Ovary (tissue), 3 donors: ENCODE results near the gene IL33.

Experiments used
- CTCF ChIP-seq, 3 donors: fragments of 450-650 bp in 2 of 3; fragments of 200-600 bp in 1 of 3; IDR thresholded peaks; one replicate each; pipeline versions ENCODE4 v1.5.1 to v1.8.0; 2016 to 2022; ENCODE audit warnings: antibody characterized with exemption in 3 of 3, mild to moderate bottlenecking in 1 of 3
- EP300 ChIP-seq: sonication (generic); formaldehyde crosslinking; IDR thresholded peaks from one replicate; pipeline ENCODE4 v1.6.1; 2017; ENCODE audit warnings: antibody characterized with exemption
- POLR2A ChIP-seq: fragments of 450-650 bp; IDR thresholded peaks from one replicate; pipeline ENCODE4 v1.6.1; 2017; ENCODE audit warnings: antibody characterized with exemption, mild to moderate bottlenecking, moderate library complexity
- donor health status: DM: no; HTN: no; CAD: no.

DNA sequence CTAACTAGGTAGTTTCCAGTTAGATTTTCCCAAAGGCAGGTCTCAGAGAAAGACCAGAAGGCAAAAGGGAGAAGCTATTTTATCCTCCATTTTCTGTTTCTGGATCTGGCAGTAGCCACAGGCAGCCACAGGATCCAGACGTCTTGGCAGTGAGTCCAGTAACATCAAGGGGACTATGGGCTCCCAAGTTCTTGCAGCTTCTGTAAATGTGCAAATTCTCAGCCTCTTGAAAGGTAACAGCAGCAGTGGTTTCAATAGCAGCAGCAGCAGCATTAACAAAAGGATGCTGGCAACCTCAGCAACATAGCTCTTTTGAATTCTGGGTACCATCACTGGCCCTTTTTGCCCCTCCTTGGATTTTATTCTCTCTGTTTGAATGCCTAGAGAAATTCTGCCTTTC, 27.1 kb upstream of the IL33 start:
- TF ChIP-seq CTCF (IDR thresholded peaks at IDR 0.05) (no peak), POLR2A (no peak), EP300 (no peak)
